WTC11 (cell line): ENCODE results near the gene REEP6. TPM values are rescaled to one million over a fixed set of nuclear protein-coding genes. Genes with fewer than 3 reads are reported as not detected.

Source experiments
- ATAC-seq: fragments of 200-7000 bp; cut with Tn5 transposase; 2 replicates; pipeline ENCODE4 v1.10.0; 2021; ENCODE audit warnings: mild to moderate bottlenecking, moderate library complexity
- CTCF ChIA-PET: fragments of 300-600 bp; sonication (Branson Sonifier 250); formaldehyde crosslinking; loops from one replicate; lab custom pipeline; 2021; ENCODE audit warnings: antibody characterized with exemption; lab: Charles Lee
- POLR2A ChIA-PET: fragments of 350-600 bp; sonication (Branson Sonifier 250); formaldehyde crosslinking; loops from one replicate; lab custom pipeline; 2021; ENCODE audit warnings: antibody characterized with exemption; lab: Charles Lee
- DNase-seq: peaks from one replicate; pipeline ENCODE4 v3.0.0; 2021; ENCODE audit warnings: low spot score
- H3K27ac Mint-ChIP-seq: 2 replicates; pipeline ENCODE4 v1.8.0; 2021; ENCODE audit warnings: mixed read lengths
- H3K27me3 Mint-ChIP-seq: 2 replicates; pipeline ENCODE4 v1.8.0; 2021; ENCODE audit warnings: low read depth, mild to moderate bottlenecking, moderate library complexity, mixed read lengths
- H3K36me3 Mint-ChIP-seq: 2 replicates; pipeline ENCODE4 v1.8.0; 2021; ENCODE audit warnings: mixed read lengths
- H3K4me1 Mint-ChIP-seq: 2 replicates; pipeline ENCODE4 v1.8.0; 2022; ENCODE audit warnings: mixed read lengths
- H3K4me3 Mint-ChIP-seq: 2 replicates; pipeline ENCODE4 v1.8.0; 2021; ENCODE audit warnings: mild to moderate bottlenecking, moderate library complexity, mixed read lengths
- H3K9me3 Mint-ChIP-seq: 2 replicates; pipeline ENCODE4 v1.8.0; 2021; ENCODE audit warnings: mixed read lengths
- ARID4B ChIP-seq: sonication (generic); formaldehyde crosslinking; IDR thresholded peaks from 2 replicates; pipeline ENCODE4 v1.8.0; 2023; ENCODE audit warnings: missing genetic modification reagents, mild to moderate bottlenecking, borderline replicate concordance
- ATF3 ChIP-seq: sonication (generic); formaldehyde crosslinking; conservative IDR thresholded peaks from 2 replicates; pipeline ENCODE4 v1.8.1; 2022; ENCODE audit warnings: mild to moderate bottlenecking, missing genetic modification reagents
- CBFB ChIP-seq: sonication (generic); formaldehyde crosslinking; IDR thresholded peaks from 2 replicates; pipeline ENCODE4 v1.8.1; 2022; ENCODE audit warnings: mild to moderate bottlenecking, low read depth, missing genetic modification reagents
- ESRRA ChIP-seq: sonication (generic); formaldehyde crosslinking; IDR thresholded peaks from 2 replicates; pipeline ENCODE4 v1.8.1; 2022; ENCODE audit warnings: mild to moderate bottlenecking, missing genetic modification reagents, borderline replicate concordance
- FOXJ3 ChIP-seq: sonication (generic); formaldehyde crosslinking; IDR thresholded peaks from 2 replicates; pipeline ENCODE4 v1.9.0; 2021; ENCODE audit warnings: missing genetic modification reagents, mild to moderate bottlenecking, borderline replicate concordance
- GRHL2 ChIP-seq: fragments of 250-450 bp; sonication (Bioruptor Pico); IDR thresholded peaks from 2 replicates; pipeline ENCODE4 v1.8.0; 2022; ENCODE audit warnings: mild to moderate bottlenecking, moderate library complexity; ENCODE audit not compliant: insufficient replicate concordance, severe bottlenecking
- IRF2 ChIP-seq: sonication (generic); formaldehyde crosslinking; IDR thresholded peaks from 2 replicates; pipeline ENCODE4 v1.8.0; 2022; ENCODE audit warnings: low read depth, missing genetic modification reagents, borderline replicate concordance
- NFATC4 ChIP-seq: fragments of 250-450 bp; sonication (Bioruptor Pico); IDR thresholded peaks from 2 replicates; pipeline ENCODE4 v1.9.0; 2021; ENCODE audit warnings: mild to moderate bottlenecking
- NR2C2 ChIP-seq: sonication (generic); formaldehyde crosslinking; IDR thresholded peaks from 2 replicates; pipeline ENCODE4 v1.8.0; 2022; ENCODE audit warnings: mild to moderate bottlenecking, missing genetic modification reagents
- PRDM15 ChIP-seq: sonication (generic); formaldehyde crosslinking; IDR thresholded peaks from 2 replicates; pipeline ENCODE4 v1.8.0; 2022; ENCODE audit warnings: missing genetic modification reagents
- TEAD1 ChIP-seq: sonication (generic); formaldehyde crosslinking; IDR thresholded peaks from 2 replicates; pipeline ENCODE4 v1.8.0; 2022; ENCODE audit warnings: mild to moderate bottlenecking, missing genetic modification reagents
- ZBTB21 ChIP-seq: sonication (generic); formaldehyde crosslinking; IDR thresholded peaks from 2 replicates; pipeline ENCODE4 v1.8.1; 2023; ENCODE audit warnings: mild to moderate bottlenecking, missing genetic modification reagents, borderline replicate concordance
- ZNF416 ChIP-seq: fragments of 250-450 bp; sonication (Bioruptor Pico); IDR thresholded peaks from 2 replicates; pipeline ENCODE4 v1.9.0; 2021; ENCODE audit warnings: mild to moderate bottlenecking, inconsistent platforms
- ZNF423 ChIP-seq: fragments of 250-450 bp; sonication (Bioruptor Pico); IDR thresholded peaks from 2 replicates; pipeline ENCODE4 v2.1.2; 2022; ENCODE audit warnings: mild to moderate bottlenecking, moderate library complexity
- ZSCAN18 ChIP-seq: fragments of 250-450 bp; sonication (Bioruptor Pico); IDR thresholded peaks from 2 replicates; pipeline ENCODE4 v2.1.2; 2022; ENCODE audit warnings: mild to moderate bottlenecking, moderate library complexity
- total RNA-seq: library from RNA; stranded (reverse); gene quantifications from 3 replicates; pipeline ENCODE4 v1.2.3, GENCODE V29; 2021

Gene REEP6
- total RNA-seq, 1 experiment from 2014 or later: 17.0 TPM

- TF ChIP-seq FOXJ3 (CRISPR knock-in tag) (no peak), IRF2 (CRISPR knock-in tag) (no peak), NR2C2 (CRISPR knock-in tag) (no peak), ZNF423 (CRISPR knock-in tag) (no peak), CBFB (CRISPR knock-in tag) (no peak)
Measured at GRCh38 chr19:1509602-1510441, 18.8 kb downstream of the REEP6 start (continued).

- no peak for TF ChIP-seq NFATC4 (CRISPR knock-in tag)
- TF ChIP-seq PRDM15 (CRISPR knock-in tag): no peak
- TF ChIP-seq ZNF416 (CRISPR knock-in tag): no peak
- TF ChIP-seq TEAD1 (CRISPR knock-in tag): no peak
- no peak for TF ChIP-seq NR2C2 (CRISPR knock-in tag)
- TF ChIP-seq ATF3 (CRISPR knock-in tag): no peak
- no peak for TF ChIP-seq GRHL2 (CRISPR knock-in tag)
- no peak for TF ChIP-seq ZSCAN18 (CRISPR knock-in tag)
- TF ChIP-seq ZBTB21 (CRISPR knock-in tag): no peak
- TF ChIP-seq ESRRA (CRISPR knock-in tag): no peak
- no peak for TF ChIP-seq ZNF423 (CRISPR knock-in tag)
- TF ChIP-seq ARID4B (CRISPR knock-in tag): no peak
- no peak for DNase-seq
- H3K36me3 Mint-ChIP-seq: no peaks in the 10 kb centered on the region
- H3K27me3 Mint-ChIP-seq: peaks cover 54% of the 10 kb centered on the region
- ATAC-seq: no peak
- POLR2A ChIA-PET: no interaction called here
- H3K4me3 Mint-ChIP-seq: no peak overlapping the region
- CTCF ChIA-PET: no interaction called here
- no peaks in the 10 kb centered on the region for H3K4me1 Mint-ChIP-seq
- H3K27ac Mint-ChIP-seq: no peak overlapping the region
- H3K9me3 Mint-ChIP-seq: no peaks in the 10 kb centered on the region
Measured at GRCh38 chr19:1510442-1510806, 19.4 kb downstream of the REEP6 start.
